Measurements from ENCODE around the gene ILF2.
"Not testable (repeated sequence)": the region's sequence is repeated elsewhere in the genome, so short reads cannot be mapped to it uniquely, and the experiment has no call there.

The ILF2 gene

DNA sequence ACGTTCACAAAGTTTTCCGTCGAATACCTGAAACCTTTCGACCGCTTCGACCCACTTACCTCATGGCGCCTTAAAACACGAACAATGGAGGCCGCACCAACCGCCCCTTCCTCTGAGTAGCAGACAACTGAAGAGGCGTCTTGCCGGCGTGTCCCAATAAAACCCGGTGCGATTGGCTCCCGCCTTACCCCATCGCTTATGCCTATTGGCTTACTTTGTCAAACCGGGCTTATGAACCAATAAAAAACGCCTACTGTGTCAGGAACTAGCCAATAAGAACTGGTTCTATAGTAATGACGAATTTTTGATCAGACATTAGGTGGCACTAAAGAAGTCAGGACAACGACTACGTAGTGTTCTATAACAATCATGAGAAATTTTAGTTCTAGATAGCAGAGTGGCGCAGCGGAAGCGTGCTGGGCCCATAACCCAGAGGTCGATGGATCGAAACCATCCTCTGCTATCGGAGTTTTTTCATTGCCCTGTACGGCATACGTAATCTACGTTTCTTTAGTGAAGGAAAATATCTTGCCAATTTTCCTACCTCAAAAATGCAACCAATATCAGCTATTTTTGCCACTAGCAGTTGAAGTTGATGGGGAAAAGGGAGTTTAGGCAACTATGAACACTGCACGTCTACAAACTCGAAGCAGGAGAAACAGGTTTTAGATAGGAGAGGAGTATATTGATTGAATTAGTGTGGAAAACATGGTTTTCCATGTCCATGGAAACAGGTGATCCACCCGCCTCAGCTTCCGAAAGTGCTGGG lies at the start of gene ILF2:
TSS of gene ILF2 (minus strand) at position 135 of the 769 bp plus-strand sequence. CDS start at position 64, 71 bp downstream.
- Histone ChIP-seq H2AFZ (peak within 1 kb of the TSS; percentile 75), H3K4me3 (ENCODE audit: low read depth, low read length) (peak within 1 kb of the TSS; percentile 95), H3K79me2 (peaks cover 6% of the 10 kb centered on the region), H3K36me3 (ENCODE audit: control insufficient read depth, insufficient read depth, low read length) (no peaks in the 10 kb centered on the region), H3K4me1 (peaks cover 3% of the 10 kb centered on the region), H3K9me3 (ENCODE audit: control insufficient read depth, low read length) (no peaks in the 10 kb centered on the region), H3K27me3 (ENCODE audit: control insufficient read depth, insufficient read depth, low read length) (no peaks in the 10 kb centered on the region), H3K27ac (peak within 1 kb of the TSS; percentile 84), H3K9ac (no peak within 1 kb of the TSS), H3K4me2 (ENCODE audit: low read length) (peak within 1 kb of the TSS; percentile 98)
- TF ChIP-seq CTCF (IDR thresholded peaks at IDR 0.05) = peak; percentile 47

DNA sequence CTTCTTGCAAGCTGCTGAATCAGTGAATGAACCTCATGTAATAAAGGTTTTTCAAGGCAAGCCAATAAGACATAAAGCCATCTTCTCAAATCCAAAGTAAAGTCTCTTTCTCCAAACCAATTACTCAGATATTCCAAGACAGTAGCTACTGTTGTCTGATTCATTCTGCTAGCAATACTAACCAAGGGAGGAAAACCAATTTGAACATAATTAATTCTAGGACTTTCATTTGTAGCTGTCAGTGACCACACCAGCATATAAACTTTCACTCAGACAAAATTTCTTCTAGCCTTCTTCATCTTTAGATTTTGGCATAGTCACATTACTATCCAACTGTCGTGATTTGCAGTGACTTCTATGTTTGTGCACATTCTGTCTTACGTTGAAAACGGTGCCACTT lies 46.5 kb upstream of the ILF2 start:
- H3K4me3 ChIP-seq (ENCODE audit: low read depth, low read length) = no peak overlapping the region

GRCh38 chr1:153716211-153716610 lies 45.4 kb upstream of the ILF2 start:
- H2AFZ ChIP-seq; H3K27ac ChIP-seq; H3K9ac ChIP-seq; H3K4me1 ChIP-seq; H3K79me2 ChIP-seq; H3K27me3 ChIP-seq (ENCODE audit: control insufficient read depth, insufficient read depth, low read length); H3K36me3 ChIP-seq (ENCODE audit: control insufficient read depth, insufficient read depth, low read length); H3K4me3 ChIP-seq (ENCODE audit: low read depth, low read length); H3K4me2 ChIP-seq (ENCODE audit: low read length); H3K9me3 ChIP-seq (ENCODE audit: control insufficient read depth, low read length): not testable (repeated sequence)

More for the DNA sequence above, 46.5 kb upstream of the ILF2 start:
- Histone ChIP-seq H3K4me2 (ENCODE audit: low read length) (no peak overlapping the region), H3K9me3 (ENCODE audit: control insufficient read depth, low read length) (no peaks in the 10 kb centered on the region), H3K36me3 (ENCODE audit: control insufficient read depth, insufficient read depth, low read length) (no peaks in the 10 kb centered on the region), H3K9ac (no peak overlapping the region), H3K27me3 (ENCODE audit: control insufficient read depth, insufficient read depth, low read length) (no peaks in the 10 kb centered on the region), H3K79me2 (no peaks in the 10 kb centered on the region), H2AFZ (no peak overlapping the region), H3K27ac (no peak overlapping the region), H3K4me1 (no peaks in the 10 kb centered on the region)
- no peak for TF ChIP-seq CTCF (IDR thresholded peaks at IDR 0.05)

DNA sequence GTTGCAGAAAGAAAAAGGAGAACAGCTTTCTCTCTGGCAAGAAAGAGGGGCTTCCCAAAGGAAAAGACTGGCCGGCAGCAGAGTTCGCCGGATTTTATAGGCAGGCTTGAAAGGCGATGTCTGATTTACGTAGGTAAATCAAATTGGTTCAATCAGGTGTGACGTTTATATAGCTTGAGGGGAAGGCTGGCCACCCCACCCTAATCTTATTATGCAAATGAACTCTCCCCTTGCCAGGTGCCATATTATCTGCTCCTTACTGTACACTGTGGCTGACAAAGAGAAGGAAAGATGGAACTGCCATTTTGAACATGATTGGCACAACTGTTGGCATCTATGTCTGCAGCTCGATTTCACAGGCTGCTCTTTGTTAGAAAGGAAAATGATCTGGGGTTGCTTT lies 40.2 kb upstream of the ILF2 start:
- Histone ChIP-seq H3K4me1 (no peaks in the 10 kb centered on the region), H3K4me2 (ENCODE audit: low read length) (no peak overlapping the region), H3K27ac (no peak overlapping the region), H3K4me3 (ENCODE audit: low read depth, low read length) (no peak overlapping the region), H3K27me3 (ENCODE audit: control insufficient read depth, insufficient read depth, low read length) (no peaks in the 10 kb centered on the region), H3K9me3 (ENCODE audit: control insufficient read depth, low read length) (no peaks in the 10 kb centered on the region), H2AFZ (no peak overlapping the region), H3K79me2 (no peaks in the 10 kb centered on the region), H3K36me3 (ENCODE audit: control insufficient read depth, insufficient read depth, low read length) (no peaks in the 10 kb centered on the region), H3K9ac (no peak overlapping the region)
- no peak for TF ChIP-seq CTCF (IDR thresholded peaks at IDR 0.05)

GRCh38 chr1:153705484-153705883 lies 34.7 kb upstream of the ILF2 start:
- Histone ChIP-seq H3K9ac (no peak overlapping the region), H2AFZ (no peak overlapping the region), H3K27ac (no peak overlapping the region), H3K9me3 (ENCODE audit: control insufficient read depth, low read length) (no peaks in the 10 kb centered on the region), H3K79me2 (no peaks in the 10 kb centered on the region), H3K4me1 (no peaks in the 10 kb centered on the region), H3K4me3 (ENCODE audit: low read depth, low read length) (no peak overlapping the region), H3K27me3 (ENCODE audit: control insufficient read depth, insufficient read depth, low read length) (no peaks in the 10 kb centered on the region), H3K4me2 (ENCODE audit: low read length) (no peak overlapping the region), H3K36me3 (ENCODE audit: control insufficient read depth, insufficient read depth, low read length) (no peaks in the 10 kb centered on the region)
- TF ChIP-seq CTCF (IDR thresholded peaks at IDR 0.05) = no peak

Measured in parathyroid adenoma (tissue), 2 donors.